Brain microvascular endothelial cell (primary cell): ENCODE measurements around the gene RAPH1.

Source experiments
- DNase-seq: peaks from one replicate; pipeline ENCODE4 v3.0.0-alpha.2; 2020
- H3K27ac ChIP-seq: fragments of 250-450 bp; sonication (Bioruptor Pico); 2 replicates; pipeline ENCODE4 v1.5.1; 2020; ENCODE audit warnings: mild to moderate bottlenecking, moderate library complexity
- H3K27me3 ChIP-seq: fragments of 250-450 bp; sonication (Bioruptor Pico); replicated peaks from 2 replicates; pipeline ENCODE4 v1.5.1; 2020; ENCODE audit warnings: mild to moderate bottlenecking
- H3K36me3 ChIP-seq: fragments of 250-450 bp; sonication (Bioruptor Pico); replicated peaks from 2 replicates; pipeline ENCODE4 v1.5.1; 2020; ENCODE audit warnings: mild to moderate bottlenecking
- H3K4me3 ChIP-seq: 2 replicates; pipeline ENCODE4 v1.5.1; 2011; ENCODE audit warnings: low read depth, mild to moderate bottlenecking, control low read depth, low read length, moderate library complexity
- in situ Hi-C: cut with HindIII; loops from 2 replicates; pipeline ENCODE4 v1.10.0; 2017; ENCODE audit warnings: low sequenced_read_pairs, low pct_ligation_motif_present
- TF ChIP-seq, protein P1 (sequence below): IDR thresholded peaks from 2 replicates; pipeline ENCODE4 v1.5.1; 2011; ENCODE audit warnings: low read depth, mild to moderate bottlenecking, moderate library complexity, low read length, control low read depth, inconsistent platforms; ENCODE audit errors: missing control alignments

Gene RAPH1

GRCh38 chr2:203453858-203454451 lies 81.1 kb downstream of the RAPH1 start:
- Histone ChIP-seq H3K27me3 (no peaks in the 10 kb centered on the region), H3K27ac (no peak overlapping the region), H3K36me3 (peaks cover 59% of the 10 kb centered on the region), H3K4me3 (no peak overlapping the region)
- TF ChIP-seq, protein P1, sequence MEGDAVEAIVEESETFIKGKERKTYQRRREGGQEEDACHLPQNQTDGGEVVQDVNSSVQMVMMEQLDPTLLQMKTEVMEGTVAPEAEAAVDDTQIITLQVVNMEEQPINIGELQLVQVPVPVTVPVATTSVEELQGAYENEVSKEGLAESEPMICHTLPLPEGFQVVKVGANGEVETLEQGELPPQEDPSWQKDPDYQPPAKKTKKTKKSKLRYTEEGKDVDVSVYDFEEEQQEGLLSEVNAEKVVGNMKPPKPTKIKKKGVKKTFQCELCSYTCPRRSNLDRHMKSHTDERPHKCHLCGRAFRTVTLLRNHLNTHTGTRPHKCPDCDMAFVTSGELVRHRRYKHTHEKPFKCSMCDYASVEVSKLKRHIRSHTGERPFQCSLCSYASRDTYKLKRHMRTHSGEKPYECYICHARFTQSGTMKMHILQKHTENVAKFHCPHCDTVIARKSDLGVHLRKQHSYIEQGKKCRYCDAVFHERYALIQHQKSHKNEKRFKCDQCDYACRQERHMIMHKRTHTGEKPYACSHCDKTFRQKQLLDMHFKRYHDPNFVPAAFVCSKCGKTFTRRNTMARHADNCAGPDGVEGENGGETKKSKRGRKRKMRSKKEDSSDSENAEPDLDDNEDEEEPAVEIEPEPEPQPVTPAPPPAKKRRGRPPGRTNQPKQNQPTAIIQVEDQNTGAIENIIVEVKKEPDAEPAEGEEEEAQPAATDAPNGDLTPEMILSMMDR = peak; percentile 68
- in situ Hi-C loops = no loop called here
- peak; percentile 51 for DNase-seq

DNA sequence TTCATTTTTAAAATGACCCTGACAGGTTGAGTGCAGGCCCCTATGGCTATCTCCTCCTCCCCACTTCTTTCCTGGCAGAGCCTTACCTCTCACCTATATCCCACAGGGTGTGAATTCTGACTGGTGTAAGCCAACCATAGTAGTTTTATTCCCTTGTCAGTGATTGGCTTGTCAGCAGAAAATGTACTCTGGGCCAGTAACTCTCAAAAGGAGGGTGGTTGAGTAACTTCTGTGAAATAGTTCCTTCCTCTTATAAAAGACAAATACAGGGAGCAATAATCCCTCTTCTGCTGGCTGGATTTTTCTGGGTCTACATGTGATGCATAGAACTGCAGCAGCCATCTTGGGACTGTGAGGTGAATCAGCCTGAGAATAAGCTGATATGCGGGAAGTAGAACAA lies 83.4 kb downstream of the RAPH1 start:
- DNase-seq = no peak
- H3K27me3 ChIP-seq = no peaks in the 10 kb centered on the region
- H3K4me3 ChIP-seq = no peak overlapping the region
- peak overlapping the region; percentile 16 for H3K27ac ChIP-seq
- H3K36me3 ChIP-seq = peaks cover 46% of the 10 kb centered on the region
- TF ChIP-seq, protein P1 = no peak
- in situ Hi-C loops = no loop called here

GRCh38 chr2:203451011-203451410 lies 84.1 kb downstream of the RAPH1 start:
- H3K27me3 ChIP-seq = no peaks in the 10 kb centered on the region
- no peak overlapping the region for H3K4me3 ChIP-seq
- TF ChIP-seq, protein P1 = no peak
- DNase-seq = no peak
- in situ Hi-C loops = no loop called here
- H3K36me3 ChIP-seq = peaks cover 52% of the 10 kb centered on the region
- H3K27ac ChIP-seq = peak overlapping the region; percentile 16

DNA sequence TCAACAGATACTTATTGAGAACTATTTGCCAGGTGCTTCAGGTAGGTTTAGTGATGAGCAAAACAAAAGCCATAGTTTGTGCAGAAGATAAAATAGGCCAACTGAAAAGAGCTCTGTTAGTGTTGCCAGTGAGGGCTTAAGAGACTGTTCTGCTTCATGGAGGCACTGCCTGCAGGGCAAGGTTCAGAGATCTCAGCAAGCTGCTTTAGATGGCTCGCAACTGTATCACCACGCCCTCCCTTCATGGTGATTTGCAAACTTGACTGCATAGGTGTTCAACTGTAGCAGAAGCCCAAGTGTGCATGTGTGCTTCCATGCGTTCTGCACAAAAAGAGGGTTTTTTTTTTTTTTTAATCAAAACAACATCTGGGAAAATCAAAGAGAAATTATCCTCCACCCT lies 84.5 kb downstream of the RAPH1 start:
- H3K36me3 ChIP-seq = peaks cover 54% of the 10 kb centered on the region
- in situ Hi-C loops = no loop called here
- DNase-seq = no peak

DNA sequence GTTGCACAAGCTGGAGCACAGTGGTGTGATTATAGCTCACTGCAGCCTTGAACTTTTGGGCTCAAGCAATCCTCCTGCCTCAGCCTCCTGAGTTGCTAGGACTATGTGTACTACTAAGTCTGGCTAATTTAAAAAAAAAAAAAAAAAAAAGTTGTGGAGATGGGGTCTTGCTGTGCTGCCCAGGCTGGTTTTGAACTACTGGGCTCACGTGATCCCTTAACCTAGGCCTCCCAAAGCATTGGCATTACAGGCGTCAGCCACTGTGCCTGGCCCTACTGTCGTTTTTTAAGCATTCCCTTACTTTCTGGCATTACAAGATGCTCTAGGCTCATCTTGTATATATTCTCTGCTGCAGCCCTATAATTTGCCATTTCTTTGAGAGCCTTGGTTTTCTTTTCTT lies 88.3 kb downstream of the RAPH1 start:
- H3K4me3 ChIP-seq = no peak overlapping the region
- no peaks in the 10 kb centered on the region for H3K27me3 ChIP-seq
- no peak overlapping the region for H3K27ac ChIP-seq
- no peak for DNase-seq
- in situ Hi-C loops = no loop called here
- TF ChIP-seq, protein P1 = no peak
- peaks cover 53% of the 10 kb centered on the region for H3K36me3 ChIP-seq

More for the DNA sequence above, 84.5 kb downstream of the RAPH1 start:
- Histone ChIP-seq H3K4me3 (no peak overlapping the region), H3K27ac (no peak overlapping the region), H3K27me3 (no peaks in the 10 kb centered on the region)
- TF ChIP-seq, protein P1 = no peak

GRCh38 chr2:203446071-203446481 lies 89.0 kb downstream of the RAPH1 start:
- TF ChIP-seq, protein P1 = no peak
- Histone ChIP-seq H3K27ac (peak overlapping the region; percentile 58), H3K36me3 (peaks cover 52% of the 10 kb centered on the region), H3K4me3 (no peak overlapping the region), H3K27me3 (no peaks in the 10 kb centered on the region)
- DNase-seq = peak; percentile 77
- in situ Hi-C loops = no loop called here
